HG02852 (cell line): ENCODE measurements around the gene LALBA.
"Not testable (repeated sequence)": the region's sequence is repeated elsewhere in the genome, so short reads cannot be mapped to it uniquely, and the experiment has no call there.

Experiments
- ATAC-seq: cut with Tn5 transposase; IDR thresholded peaks from one replicate; pipeline ENCODE4 v1.9.1; 2021; ENCODE audit warnings: mild to moderate bottlenecking, moderate library complexity; ENCODE audit not compliant: unreplicated experiment

LALBA gene

DNA sequence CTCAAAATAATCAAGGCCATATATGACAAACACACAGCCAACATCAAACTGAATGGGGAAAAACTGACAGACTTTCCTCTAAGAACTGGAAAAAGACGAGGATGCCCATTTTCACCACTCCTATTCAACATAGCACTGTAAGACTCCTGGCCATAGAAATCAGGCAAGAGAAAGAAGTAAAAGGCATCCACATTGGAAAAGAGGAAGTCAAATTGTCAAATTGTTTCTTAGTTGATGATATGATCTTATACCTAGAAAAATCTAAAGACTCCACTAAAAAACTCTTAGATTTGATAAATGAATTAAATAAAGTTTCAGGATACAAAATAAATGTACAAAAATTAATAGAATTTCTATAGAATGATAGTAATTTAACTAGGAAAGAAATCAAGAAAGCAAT lies 33.2 kb downstream of the LALBA start:
- no peak for ATAC-seq

GRCh38 chr12:48532601-48533000 lies 37.2 kb downstream of the LALBA start:
- no peak for ATAC-seq

- ATAC-seq, result no peak
Observed at GRCh38 chr12:48527891-48528670, 41.8 kb downstream of the LALBA start.

DNA sequence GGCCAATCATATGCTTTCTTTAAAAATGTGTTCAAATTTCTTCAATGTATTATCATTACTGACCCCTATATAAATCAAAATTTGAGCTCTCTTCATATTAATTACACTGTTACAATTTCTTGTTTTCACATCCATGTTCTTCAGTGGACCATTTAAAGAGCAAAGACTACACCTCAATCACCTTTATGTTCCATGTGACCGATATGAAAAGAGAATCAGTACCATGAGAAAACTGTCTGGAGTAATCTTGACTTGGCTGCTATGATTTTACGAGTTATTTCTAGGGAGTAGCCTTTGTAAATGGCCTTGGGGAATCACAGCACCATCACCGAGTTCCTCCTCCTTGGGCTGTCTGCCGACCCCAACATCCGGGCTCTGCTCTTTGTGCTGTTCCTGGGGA lies 44.5 kb downstream of the LALBA start, which contains the start of gene OR8S1:
OR8S1 (plus strand) TSS at position 301 of the 400 bp plus-strand sequence; CDS start at position 301, 0 bp downstream.
- no peak for ATAC-seq

DNA sequence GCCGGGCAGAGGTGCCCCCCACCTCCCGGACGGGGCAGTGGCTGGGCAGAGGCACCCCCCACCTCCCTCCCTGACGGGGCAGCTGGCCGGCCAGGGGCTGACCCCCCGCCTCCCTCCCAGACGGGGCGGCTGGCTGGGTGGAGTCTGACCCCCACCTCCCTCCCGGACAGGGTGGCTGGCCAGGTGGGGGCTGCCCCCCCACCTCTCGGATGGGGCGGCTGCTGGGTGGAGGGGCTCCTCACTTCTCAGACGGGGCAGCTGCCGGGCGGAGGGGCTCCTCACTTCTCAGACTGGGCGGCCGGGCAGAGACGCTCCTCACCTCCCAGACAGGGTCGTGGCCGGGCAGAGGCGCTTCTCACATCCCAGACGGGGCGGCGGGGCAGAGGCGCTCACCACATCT lies 49.5 kb downstream of the LALBA start:
- not testable (repeated sequence) for ATAC-seq
